Activated CD4-positive, alpha-beta T cell treated with anti-CD3 and anti-CD28 coated beads, Interleukin-2, amount 50 U/mL, for 24 hours (primary cell): Measurements from ENCODE around the gene BRF1.
"Not testable (repeated sequence)": the region's sequence is repeated elsewhere in the genome, so short reads cannot be mapped to it uniquely, and the experiment has no call there.

ENCODE experiments used
- DNase-seq, 2 donors: peaks; one replicate each; pipeline ENCODE4 v3.0.0-alpha.2; 2020; ENCODE audit warnings: low read depth in 1 of 2, low spot score in 1 of 2

Gene BRF1

GRCh38 chr14:105294142-105294597, 6.6 kb downstream of the BRF1 start:
- no peak for DNase-seq

GRCh38 chr14:105292826-105293711, 7.7 kb downstream of the BRF1 start:
- DNase-seq = no peak

GRCh38 chr14:105290621-105291346, 10.0 kb downstream of the BRF1 start:
- no peak for DNase-seq

- not testable (repeated sequence) for DNase-seq
Observed at GRCh38 chr14:105288936-105289335, 11.9 kb downstream of the BRF1 start.

- DNase-seq = no peak
Observed at GRCh38 chr14:105287249-105288102, 13.3 kb downstream of the BRF1 start.

GRCh38 chr14:105286759-105287144, 14.0 kb downstream of the BRF1 start:
- no peak for DNase-seq

GRCh38 chr14:105285174-105285573, 15.6 kb downstream of the BRF1 start:
- no peak for DNase-seq

- no peak for DNase-seq
Observed at GRCh38 chr14:105283899-105284298, 16.9 kb downstream of the BRF1 start.

GRCh38 chr14:105283028-105283427, 17.8 kb downstream of the BRF1 start:
- no peak for DNase-seq

GRCh38 chr14:105282098-105282725, 18.6 kb downstream of the BRF1 start:
- no peak for DNase-seq

- no peak for DNase-seq
Observed at GRCh38 chr14:105281371-105282097, 19.3 kb downstream of the BRF1 start.

GRCh38 chr14:105280525-105280924, 20.3 kb downstream of the BRF1 start:
- no peak for DNase-seq

GRCh38 chr14:105279642-105280361, 21.0 kb downstream of the BRF1 start:
- DNase-seq = no peak

- DNase-seq = not testable (repeated sequence)
Observed at GRCh38 chr14:105277448-105277847, 23.4 kb downstream of the BRF1 start.

- no peak for DNase-seq
Observed at GRCh38 chr14:105275267-105275946, 25.4 kb downstream of the BRF1 start.

GRCh38 chr14:105274637-105275036, 26.2 kb downstream of the BRF1 start:
- no peak for DNase-seq

GRCh38 chr14:105273062-105273461, 27.7 kb downstream of the BRF1 start:
- no peak for DNase-seq

GRCh38 chr14:105272623-105273022, 28.2 kb downstream of the BRF1 start:
- DNase-seq = no peak
